NCI-H82 treated with DMSO at 0.1 percent for 48 hours (cell line): ENCODE measurements around the gene CNRIP1.
"Not testable (repeated sequence)": the region's sequence is repeated elsewhere in the genome, so short reads cannot be mapped to it uniquely, and the experiment has no call there.

ENCODE experiments used
- DNase-seq: peaks from one replicate; lab custom pipeline; 2025; ENCODE audit not compliant: unreplicated experiment; lab: John Stamatoyannopoulos, UW

CNRIP1 gene

GRCh38 chr2:68341062-68341329 lies 21.2 kb upstream of the CNRIP1 start:
- DNase-seq: no peak

- DNase-seq: no peak
These were observed 20.7 kb upstream of the CNRIP1 start for GRCh38 chr2:68340226-68341061.

GRCh38 chr2:68336192-68336591 lies 16.4 kb upstream of the CNRIP1 start:
- DNase-seq: no peak

- DNase-seq: no peak
These were observed 14.2 kb upstream of the CNRIP1 start for GRCh38 chr2:68333931-68334330.

GRCh38 chr2:68333009-68333408 lies 13.3 kb upstream of the CNRIP1 start:
- no peak for DNase-seq

GRCh38 chr2:68330691-68331090 lies 10.9 kb upstream of the CNRIP1 start:
- no peak for DNase-seq

GRCh38 chr2:68328901-68329300 lies 9.2 kb upstream of the CNRIP1 start:
- no peak for DNase-seq

GRCh38 chr2:68325056-68325455 lies 5.3 kb upstream of the CNRIP1 start:
- no peak for DNase-seq

GRCh38 chr2:68320118-68320641 lies 431 bp upstream of the CNRIP1 start:
- DNase-seq: peak; percentile 66

GRCh38 chr2:68318914-68319397 lies 793 bp downstream of the CNRIP1 start:
- DNase-seq: peak; percentile 64

GRCh38 chr2:68317971-68318913 lies 1.5 kb downstream of the CNRIP1 start:
- DNase-seq: no peak

- DNase-seq: no peak
These were observed 3.6 kb downstream of the CNRIP1 start for GRCh38 chr2:68316111-68316510.

- no peak for DNase-seq
These were observed 8.7 kb downstream of the CNRIP1 start for GRCh38 chr2:68311033-68311432.

- DNase-seq: no peak
These were observed 10.3 kb downstream of the CNRIP1 start for GRCh38 chr2:68309426-68309825.

GRCh38 chr2:68303902-68304272 lies 15.9 kb downstream of the CNRIP1 start:
- DNase-seq: not testable (repeated sequence)

GRCh38 chr2:68303033-68303901 lies 16.5 kb downstream of the CNRIP1 start:
- DNase-seq: no peak

- DNase-seq: no peak
These were observed 17.4 kb downstream of the CNRIP1 start for GRCh38 chr2:68302281-68302875.

- DNase-seq: no peak
These were observed 24.2 kb downstream of the CNRIP1 start for GRCh38 chr2:68295516-68295915.

GRCh38 chr2:68294913-68295312 lies 24.8 kb downstream of the CNRIP1 start:
- no peak for DNase-seq

- DNase-seq: no peak
These were observed 25.6 kb downstream of the CNRIP1 start for GRCh38 chr2:68294187-68294586.
